Liver (tissue), 9 donors: ENCODE measurements around the gene AOPEP. TPM values are rescaled to one million over a fixed set of nuclear protein-coding genes. Genes with fewer than 3 reads are reported as not detected.

Source experiments
- DNase-seq: peaks from one replicate; pipeline ENCODE4 v3.0.0-alpha.2; 2017; ENCODE audit warnings: low spot score
- H3K27ac ChIP-seq, 2 donors: one replicate each; pipeline ENCODE4 v1.7.0; 2013; ENCODE audit warnings: inconsistent platforms in 2 of 2, low read length in 2 of 2, control low read depth in 1 of 2, low read depth in 1 of 2, mild to moderate bottlenecking in 1 of 2
- H3K27me3 ChIP-seq, 4 donors: one replicate each; pipeline versions ENCODE4 v1.6.1 to v1.7.0; 2013; ENCODE audit warnings: low read length in 3 of 4, inconsistent platforms in 1 of 4, mild to moderate bottlenecking in 1 of 4, moderate library complexity in 1 of 4; ENCODE audit not compliant: control insufficient read depth in 4 of 4, insufficient read depth in 4 of 4
- H3K36me3 ChIP-seq, 4 donors: one replicate each; pipeline versions ENCODE4 v1.6.1 to v1.7.0; 2013; ENCODE audit warnings: low read length in 3 of 4, mild to moderate bottlenecking in 3 of 4, low read depth in 1 of 4, moderate library complexity in 1 of 4; ENCODE audit not compliant: control insufficient read depth in 4 of 4, insufficient read depth in 3 of 4
- H3K4me1 ChIP-seq, 4 donors: one replicate each; pipeline versions ENCODE4 v1.6.1 to v1.7.0; 2013; ENCODE audit warnings: low read length in 3 of 4, mild to moderate bottlenecking in 3 of 4, moderate library complexity in 1 of 4; ENCODE audit not compliant: control insufficient read depth in 4 of 4, insufficient read depth in 4 of 4
- H3K4me3 ChIP-seq, 3 donors: one replicate each; pipeline versions ENCODE4 v1.6.1 to v1.7.0; 2013; ENCODE audit warnings: low read length in 3 of 3, control low read depth in 1 of 3, low read depth in 1 of 3, mild to moderate bottlenecking in 1 of 3
- H3K9ac ChIP-seq, 2 donors: one replicate each; pipeline ENCODE4 v1.7.0; 2013; ENCODE audit warnings: low read length in 2 of 2, mild to moderate bottlenecking in 2 of 2, moderate library complexity in 2 of 2, control low read depth in 1 of 2, low read depth in 1 of 2
- H3K9me3 ChIP-seq, 4 donors: one replicate each; pipeline versions ENCODE4 v1.6.1 to v1.7.0; 2013; ENCODE audit warnings: low read length in 3 of 4; ENCODE audit not compliant: control insufficient read depth in 4 of 4
- CTCF ChIP-seq: fragments of 150-350 bp; IDR thresholded peaks from 2 replicates; pipeline ENCODE4 v1.5.1; 2017; ENCODE audit warnings: improper control_type of control experiment, low read depth, low read length; ENCODE audit not compliant: missing input control
- EGR1 ChIP-seq, 2 donors: IDR thresholded peaks; 2 replicates each; pipeline ENCODE4 v1.6.1; 2016 to 2018; ENCODE audit warnings: antibody characterized with exemption in 2 of 2, low read depth in 2 of 2
- FOXA1 ChIP-seq: IDR thresholded peaks from 2 replicates; pipeline ENCODE4 v1.6.1; 2016; ENCODE audit warnings: antibody characterized with exemption
- FOXA2 ChIP-seq: IDR thresholded peaks from 2 replicates; pipeline ENCODE4 v1.6.1; 2016; ENCODE audit warnings: antibody characterized with exemption
- GABPA ChIP-seq, 2 donors: IDR thresholded peaks in 1 of 2; conservative IDR thresholded peaks in 1 of 2; 2 replicates each; pipeline ENCODE4 v1.6.1; 2016; ENCODE audit warnings: antibody characterized with exemption in 2 of 2, mild to moderate bottlenecking in 1 of 2, moderate library complexity in 1 of 2
- HNF4A ChIP-seq, 2 donors: conservative IDR thresholded peaks; 2 replicates each; pipeline ENCODE4 v1.6.1; 2016; ENCODE audit warnings: antibody characterized with exemption in 2 of 2, mild to moderate bottlenecking in 2 of 2
- HNF4G ChIP-seq: IDR thresholded peaks from 2 replicates; pipeline ENCODE4 v1.6.1; 2016; ENCODE audit warnings: antibody characterized with exemption
- JUND ChIP-seq, 2 donors: IDR thresholded peaks; 2 replicates each; pipeline ENCODE4 v1.6.1; 2016; ENCODE audit warnings: antibody characterized with exemption in 2 of 2
- NR2F2 ChIP-seq: IDR thresholded peaks from 2 replicates; pipeline ENCODE4 v1.6.1; 2016; ENCODE audit warnings: antibody characterized with exemption
- RAD21 ChIP-seq, 2 donors: IDR thresholded peaks; 2 replicates each; pipeline ENCODE4 v1.6.1; 2016; ENCODE audit warnings: antibody characterized with exemption in 2 of 2, mild to moderate bottlenecking in 2 of 2
- REST ChIP-seq: IDR thresholded peaks from 2 replicates; pipeline ENCODE4 v1.6.1; 2016; ENCODE audit warnings: antibody characterized with exemption, mild to moderate bottlenecking
- RXRA ChIP-seq, 2 donors: IDR thresholded peaks; 2 replicates each; pipeline ENCODE4 v1.6.1; 2017 to 2018; ENCODE audit warnings: antibody characterized with exemption in 2 of 2, mild to moderate bottlenecking in 1 of 2
- SP1 ChIP-seq: IDR thresholded peaks from 2 replicates; pipeline ENCODE4 v1.6.1; 2018; ENCODE audit warnings: antibody characterized with exemption, mild to moderate bottlenecking
- TAF1 ChIP-seq: conservative IDR thresholded peaks from 2 replicates; pipeline ENCODE4 v1.6.1; 2016; ENCODE audit warnings: antibody characterized with exemption, mild to moderate bottlenecking
- YY1 ChIP-seq: IDR thresholded peaks from 2 replicates; pipeline ENCODE4 v1.6.1; 2016; ENCODE audit warnings: antibody characterized with exemption, mild to moderate bottlenecking
- WGBS: extraction: QIAGEN DNeasy Blood & Tissue Kit; methylation state at CpG from one replicate; pipeline ENCODE4 v1.1.7; 2013; 5-methylcytosine and 5-hydroxymethylcytosine counted together
- polyA plus RNA-seq, 2 donors: library from polyadenylated mRNA; stranded (reverse) in 1 of 2; unstranded in 1 of 2; fragments of 200-250 nt in 1 of 2; fragments of >200 nt in 1 of 2; fragmentation: Nextera tagmentation in 1 of 2; extraction: Ambion mirVana in 1 of 2; gene quantifications; one replicate each; pipeline versions ENCODE4 v1.2.1 to v1.2.3, GENCODE V29; 2013 to 2015
- total RNA-seq, 2 donors: library from RNA; depleted of rRNA; stranded (reverse); fragments of >200 nt; gene quantifications; one replicate each; pipeline ENCODE4 v1.2.3, GENCODE V29; 2014
- TF ChIP-seq, protein P1 (sequence below): IDR thresholded peaks from 2 replicates; pipeline ENCODE4 v1.6.1; 2016; ENCODE audit warnings: antibody characterized with exemption
- TF ChIP-seq, protein P2 (sequence below): IDR thresholded peaks from 2 replicates; pipeline ENCODE4 v1.6.1; 2016; ENCODE audit warnings: antibody characterized with exemption
- TF ChIP-seq, protein P3 (sequence below): IDR thresholded peaks from 2 replicates; pipeline ENCODE4 v1.6.1; 2016; ENCODE audit warnings: antibody characterized with exemption
- donor health status: healthy.
- donor health status: healthy.
- donor health status: healthy.
- donor health status: healthy.
- donor health status: healthy.

AOPEP gene
- total and polyA plus RNA-seq, 4 donors, result 22.2 to 77.1 (median 34.8) TPM

DNA sequence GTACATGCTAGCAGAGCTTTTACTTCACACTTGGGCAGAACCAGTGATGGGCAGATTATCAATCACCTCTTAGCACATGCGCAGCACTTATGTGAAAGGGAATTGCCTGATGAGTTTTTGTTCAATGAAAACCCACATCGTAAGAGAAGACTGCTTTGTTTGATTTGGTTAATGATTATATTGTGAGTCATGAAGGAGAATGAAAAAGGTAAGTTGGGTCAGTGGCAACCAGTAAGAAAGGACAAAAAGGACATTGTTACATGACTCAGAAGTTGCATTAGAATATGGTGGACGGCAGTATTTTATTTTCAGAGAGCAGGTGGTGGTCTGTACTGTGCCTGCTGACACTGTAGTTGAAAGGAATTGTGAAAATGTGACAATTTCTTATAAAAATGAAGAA, 127.4 kb downstream of the AOPEP start:
- Histone ChIP-seq H3K27ac (peak overlapping the region in 1 of 2 donors; percentile 52), H3K9ac (no peak overlapping the region), H3K27me3 (no peaks in the 10 kb centered on the region), H3K9me3 (no peaks in the 10 kb centered on the region), H3K4me1 (peaks cover 0 to 6% (median 2%) of the 10 kb centered on the region in 4 donors), H3K36me3 (no peaks in the 10 kb centered on the region), H3K4me3 (no peak overlapping the region)
- DNase-seq, result no peak
- TF ChIP-seq HNF4G (no peak), NR2F2 (no peak), FOXA1 (no peak), FOXA2 (peak; percentile 25), RXRA (IDR thresholded peaks at IDR 0.05) (peak; percentile 9 to 54), EGR1 (IDR thresholded peaks at IDR 0.05; ENCODE audit: low read depth in 2 of 2) (no peak), YY1 (peak; percentile 69), GABPA (IDR thresholded peaks at IDR 0.05 in 1 of 2, conservative IDR thresholded peaks at IDR 0.05 in 1 of 2) (no peak), SP1 (peak; percentile 36), CTCF (no peak), RAD21 (IDR thresholded peaks at IDR 0.05) (peak; percentile 43 to 48), TAF1 (no peak), HNF4A (conservative IDR thresholded peaks at IDR 0.05) (peak in 1 of 2 donors; percentile 41), REST (no peak), JUND (IDR thresholded peaks at IDR 0.05) (peak; percentile 45 to 96)
- TF ChIP-seq, protein P1, sequence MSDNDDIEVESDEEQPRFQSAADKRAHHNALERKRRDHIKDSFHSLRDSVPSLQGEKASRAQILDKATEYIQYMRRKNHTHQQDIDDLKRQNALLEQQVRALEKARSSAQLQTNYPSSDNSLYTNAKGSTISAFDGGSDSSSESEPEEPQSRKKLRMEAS, result peak; percentile 61
- TF ChIP-seq, protein P2, sequence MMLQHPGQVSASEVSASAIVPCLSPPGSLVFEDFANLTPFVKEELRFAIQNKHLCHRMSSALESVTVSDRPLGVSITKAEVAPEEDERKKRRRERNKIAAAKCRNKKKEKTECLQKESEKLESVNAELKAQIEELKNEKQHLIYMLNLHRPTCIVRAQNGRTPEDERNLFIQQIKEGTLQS, result peak; percentile 48
- TF ChIP-seq, protein P3, sequence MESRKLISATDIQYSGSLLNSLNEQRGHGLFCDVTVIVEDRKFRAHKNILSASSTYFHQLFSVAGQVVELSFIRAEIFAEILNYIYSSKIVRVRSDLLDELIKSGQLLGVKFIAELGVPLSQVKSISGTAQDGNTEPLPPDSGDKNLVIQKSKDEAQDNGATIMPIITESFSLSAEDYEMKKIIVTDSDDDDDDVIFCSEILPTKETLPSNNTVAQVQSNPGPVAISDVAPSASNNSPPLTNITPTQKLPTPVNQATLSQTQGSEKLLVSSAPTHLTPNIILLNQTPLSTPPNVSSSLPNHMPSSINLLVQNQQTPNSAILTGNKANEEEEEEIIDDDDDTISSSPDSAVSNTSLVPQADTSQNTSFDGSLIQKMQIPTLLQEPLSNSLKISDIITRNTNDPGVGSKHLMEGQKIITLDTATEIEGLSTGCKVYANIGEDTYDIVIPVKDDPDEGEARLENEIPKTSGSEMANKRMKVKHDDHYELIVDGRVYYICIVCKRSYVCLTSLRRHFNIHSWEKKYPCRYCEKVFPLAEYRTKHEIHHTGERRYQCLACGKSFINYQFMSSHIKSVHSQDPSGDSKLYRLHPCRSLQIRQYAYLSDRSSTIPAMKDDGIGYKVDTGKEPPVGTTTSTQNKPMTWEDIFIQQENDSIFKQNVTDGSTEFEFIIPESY, result no peak
- WGBS, result 47% methylated on average over 3 of the region's 3 CpGs
